GM18508 (cell line): ENCODE data around the gene ABR.
"Not testable (repeated sequence)": the region's sequence is repeated elsewhere in the genome, so short reads cannot be mapped to it uniquely, and the experiment has no call there.

Experiments used
- ATAC-seq: cut with Tn5 transposase; IDR thresholded peaks from one replicate; pipeline ENCODE4 v1.9.1; 2021; ENCODE audit warnings: moderate number of reproducible peaks; ENCODE audit not compliant: insufficient read depth, unreplicated experiment

The ABR gene

DNA sequence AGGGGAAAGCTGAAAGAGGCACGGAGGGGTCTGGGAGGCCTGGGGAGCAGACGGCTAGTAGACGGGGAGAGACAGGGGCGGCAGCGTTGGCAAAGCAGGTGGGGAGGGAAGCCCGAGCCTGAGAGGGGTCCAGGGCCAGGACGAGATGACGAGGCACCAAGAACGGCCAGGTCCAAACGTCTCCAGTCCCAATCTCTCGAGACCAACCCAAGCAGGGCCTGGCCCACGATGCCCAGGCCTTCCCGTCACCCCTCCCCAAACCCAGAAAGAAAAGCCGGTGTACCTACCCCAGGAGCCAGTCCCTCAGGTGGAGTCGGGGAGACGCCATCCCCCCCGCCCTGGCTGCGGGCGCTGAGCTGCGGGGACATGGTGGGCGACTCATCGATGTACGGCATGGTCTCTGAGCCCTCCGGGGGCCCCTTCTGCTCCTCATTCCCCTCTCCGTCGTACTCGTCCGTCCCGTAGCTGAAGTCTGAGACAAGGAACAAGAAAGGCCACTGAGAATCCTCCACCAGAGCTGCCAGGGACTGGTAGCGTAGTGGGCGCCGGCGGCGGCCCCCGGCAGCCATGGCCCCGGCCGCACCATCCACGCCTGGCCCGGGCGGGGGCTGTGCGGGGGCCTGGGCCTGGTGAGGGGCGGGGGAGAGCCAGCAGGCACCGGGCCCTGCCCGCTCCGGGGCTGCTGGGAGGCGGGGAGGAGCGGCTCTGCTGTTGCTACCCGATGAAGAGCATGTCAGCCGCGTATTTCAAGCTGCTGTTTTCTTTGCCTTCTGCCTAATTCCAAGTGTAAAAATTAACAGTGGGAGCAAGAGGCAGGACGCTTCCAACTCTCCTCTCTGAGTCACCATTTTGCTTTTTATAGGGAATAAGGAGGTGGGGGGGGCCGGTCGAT, 54.6 kb downstream of the ABR start:
- no peak for ATAC-seq

DNA sequence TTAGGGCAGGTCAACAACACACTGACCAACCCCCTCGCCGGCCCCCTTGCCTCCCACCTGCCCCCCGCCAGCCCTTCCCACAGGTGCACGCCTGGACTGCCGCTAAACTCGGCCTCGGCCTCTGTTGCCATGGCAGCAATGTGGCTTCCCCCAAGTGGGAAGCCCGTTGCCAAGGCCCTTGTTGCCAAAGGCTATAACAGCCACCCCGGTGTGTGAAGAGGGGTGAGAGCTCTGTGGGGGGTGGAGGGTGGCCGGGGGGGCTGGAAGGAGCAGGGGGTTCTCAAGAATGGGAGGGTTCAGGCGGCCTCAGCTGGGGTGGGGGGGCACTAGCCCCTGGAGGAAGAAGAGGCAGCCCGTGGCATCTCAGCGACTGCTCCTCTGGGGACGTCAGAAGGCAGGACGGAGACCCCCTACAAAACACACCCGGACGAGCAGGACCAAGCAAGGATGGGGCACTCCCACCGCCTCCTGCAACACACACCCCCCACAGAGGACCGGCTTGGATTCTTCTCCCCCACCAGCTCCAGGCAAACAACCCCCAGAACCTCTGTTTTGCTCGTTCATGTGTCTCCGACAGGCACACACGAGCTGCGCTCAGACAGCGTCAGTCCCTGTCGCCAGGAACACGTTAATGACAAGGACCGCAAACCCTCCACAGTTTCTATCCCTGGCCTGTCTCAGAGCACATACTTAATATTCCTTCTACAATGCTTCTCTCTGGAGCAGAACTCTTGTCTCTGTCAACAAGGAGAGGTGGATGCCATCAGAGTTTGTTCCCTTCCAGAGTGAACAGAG, 55.7 kb downstream of the ABR start:
- no peak for ATAC-seq

DNA sequence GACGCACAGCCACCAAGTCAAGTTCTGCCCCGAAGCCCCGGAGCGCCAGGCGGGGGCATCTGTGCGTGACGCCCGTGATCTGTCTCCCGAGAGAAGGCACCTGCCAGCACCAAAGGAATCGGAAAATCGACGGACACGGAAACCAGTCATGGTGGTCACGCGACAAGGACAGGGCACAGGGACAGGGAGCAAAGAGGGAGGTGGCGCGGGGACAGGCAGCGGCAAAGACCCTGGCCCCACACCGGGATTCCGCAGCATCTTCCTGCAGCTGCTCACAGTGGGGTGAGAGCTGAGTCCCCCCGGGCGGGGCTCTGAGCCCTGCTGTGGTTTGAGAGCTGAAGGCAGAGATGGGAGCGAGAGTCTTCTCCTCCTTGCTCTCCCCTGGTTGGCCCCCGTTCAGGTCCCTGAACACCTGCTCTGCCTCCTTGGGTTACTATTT, 56.4 kb downstream of the ABR start:
- ATAC-seq: no peak

DNA sequence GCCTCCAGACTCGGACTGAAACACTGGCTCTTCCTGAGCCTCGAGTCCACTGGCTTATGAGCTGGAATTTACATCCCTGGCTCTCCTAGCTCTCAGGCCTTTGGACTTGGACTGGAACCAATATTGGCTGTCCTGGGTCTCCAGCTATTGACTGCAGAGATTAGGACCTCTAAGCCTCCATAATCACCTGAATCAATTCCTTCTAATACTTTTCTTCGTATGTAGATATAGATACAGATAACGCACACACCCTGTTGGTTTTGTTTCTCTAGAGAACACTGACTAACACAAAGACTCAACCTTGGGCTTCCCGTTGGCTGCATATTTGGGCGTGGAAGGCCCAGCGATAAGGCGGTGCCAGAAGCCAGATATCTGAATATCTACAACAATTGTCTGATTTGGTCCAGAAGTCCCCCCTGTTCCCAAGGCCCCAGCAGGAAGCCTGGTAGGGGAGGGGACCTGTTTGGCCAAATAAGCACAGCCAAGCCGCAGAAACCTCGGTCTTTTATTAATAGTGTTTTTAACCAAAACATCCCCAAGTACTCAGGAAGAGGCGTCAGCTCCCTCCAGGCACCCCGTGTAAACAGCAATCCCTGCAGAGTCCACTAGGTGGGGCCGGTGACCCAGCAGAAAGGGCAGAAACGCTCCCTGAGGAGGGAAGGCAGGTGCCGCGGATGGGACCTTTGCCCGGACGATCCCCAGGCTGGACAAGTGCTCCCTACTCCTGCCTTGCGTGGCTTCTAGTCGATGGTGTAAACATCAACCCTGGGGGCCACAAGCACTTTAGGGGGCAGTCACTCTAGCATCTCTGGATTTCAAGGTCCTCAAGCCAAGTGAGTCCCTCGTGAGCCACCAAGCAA, 57.0 kb downstream of the ABR start:
- no peak for ATAC-seq

- not testable (repeated sequence) for ATAC-seq
Observed at GRCh38 chr17:1121442-1121817, 58.4 kb downstream of the ABR start.

DNA sequence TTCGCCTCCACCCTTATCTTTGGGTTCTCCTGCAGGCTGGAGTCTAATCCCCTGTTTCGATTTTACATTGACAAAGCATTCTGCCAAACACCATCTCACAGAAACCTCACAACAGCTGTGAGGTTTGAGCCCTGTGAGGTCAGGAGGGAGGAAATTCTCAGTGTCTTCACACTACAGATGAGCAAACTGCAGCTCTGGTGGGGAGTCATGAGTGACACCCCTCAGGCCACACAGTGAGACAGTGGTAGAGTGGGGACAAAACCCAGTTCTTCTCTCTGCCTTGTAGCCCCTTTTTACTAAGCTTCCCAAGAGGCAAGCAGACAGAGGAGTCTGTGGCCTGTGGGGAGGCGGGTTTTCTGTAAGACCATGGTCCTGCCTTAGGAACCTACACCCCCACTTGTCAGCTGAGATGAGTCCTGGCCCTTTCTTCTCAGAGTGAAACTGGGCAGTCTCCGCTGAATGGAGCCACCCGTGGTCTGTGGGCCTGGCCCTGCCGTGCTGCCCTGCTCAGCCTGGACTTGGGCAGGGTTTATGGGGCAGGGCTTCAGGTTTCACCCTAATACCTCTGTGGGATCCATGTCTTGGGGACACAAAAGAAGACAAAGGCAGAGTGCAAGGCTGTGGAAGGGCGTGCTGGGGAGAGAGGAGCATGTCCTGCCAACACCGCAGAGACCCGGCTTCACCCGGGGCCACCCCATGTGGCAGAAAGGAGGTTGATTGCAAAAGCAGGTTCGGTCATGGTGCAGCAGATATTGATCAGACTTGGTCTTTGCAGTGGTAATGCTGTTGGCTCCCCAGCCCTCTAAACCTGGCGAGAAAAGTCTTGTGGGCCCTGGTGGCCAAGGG, 59.0 kb downstream of the ABR start:
- no peak for ATAC-seq

DNA sequence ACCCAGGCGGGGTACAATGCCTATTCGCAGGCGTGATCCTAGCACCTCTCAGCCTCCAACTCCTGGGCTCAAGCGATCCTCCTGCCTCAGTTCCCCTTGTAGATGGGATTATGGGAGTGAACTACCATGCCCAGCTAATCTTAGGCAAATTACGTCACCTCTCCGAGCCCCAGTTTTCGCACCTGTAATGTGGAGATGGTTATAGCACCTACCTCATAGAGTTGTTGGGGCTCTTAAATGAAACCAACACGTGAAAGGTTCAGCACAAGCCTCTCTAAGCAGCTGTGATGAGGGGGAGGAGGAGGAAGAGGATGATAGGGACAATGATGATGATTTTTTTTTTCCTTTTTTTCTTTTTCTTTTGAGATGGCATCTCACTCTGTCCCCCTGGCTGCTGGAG, 59.9 kb downstream of the ABR start:
- ATAC-seq: no peak

- no peak for ATAC-seq
Observed at GRCh38 chr17:1116602-1117001, 63.2 kb downstream of the ABR start.

DNA sequence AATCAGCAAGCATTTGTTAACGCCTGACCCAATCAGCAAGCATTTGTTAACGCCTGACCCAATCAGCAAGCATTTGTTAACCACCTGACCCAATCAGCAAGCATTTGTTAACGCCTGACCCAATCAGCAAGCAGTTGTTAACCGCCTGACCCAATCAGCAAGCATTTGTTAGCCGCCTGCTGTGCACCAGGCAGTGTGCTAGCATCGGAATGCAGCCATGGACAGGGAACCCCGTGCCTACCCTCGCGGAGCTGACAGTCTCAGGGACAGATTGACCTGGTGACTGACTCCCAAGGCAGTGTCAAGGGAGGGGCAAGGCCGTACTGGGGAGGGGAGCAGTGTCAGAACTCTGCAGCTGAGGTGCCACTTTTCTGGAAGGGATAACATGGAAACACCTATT, 66.9 kb downstream of the ABR start:
- ATAC-seq: no peak

GRCh38 chr17:1111599-1112443, 68.0 kb downstream of the ABR start:
- ATAC-seq: no peak

GRCh38 chr17:1110862-1111598, 68.8 kb downstream of the ABR start:
- ATAC-seq: no peak

DNA sequence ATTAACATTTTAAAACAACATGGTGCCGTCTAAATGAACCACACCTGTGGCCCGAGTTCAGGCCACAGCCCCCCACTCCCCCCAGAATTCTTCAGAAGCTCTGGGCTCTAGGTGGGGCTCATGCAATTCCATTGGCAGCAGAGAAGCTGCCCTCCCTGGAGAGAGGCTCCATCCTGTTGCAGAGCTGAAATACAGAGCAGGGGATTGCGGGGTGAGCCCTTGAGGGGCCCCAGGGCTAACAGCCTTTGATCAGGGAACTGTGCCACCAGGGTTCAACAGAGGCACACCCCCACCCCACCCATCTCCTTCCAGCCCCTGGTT, 69.3 kb downstream of the ABR start:
- ATAC-seq: no peak

- ATAC-seq: no peak
Observed at GRCh38 chr17:1109606-1110540, 69.9 kb downstream of the ABR start.

DNA sequence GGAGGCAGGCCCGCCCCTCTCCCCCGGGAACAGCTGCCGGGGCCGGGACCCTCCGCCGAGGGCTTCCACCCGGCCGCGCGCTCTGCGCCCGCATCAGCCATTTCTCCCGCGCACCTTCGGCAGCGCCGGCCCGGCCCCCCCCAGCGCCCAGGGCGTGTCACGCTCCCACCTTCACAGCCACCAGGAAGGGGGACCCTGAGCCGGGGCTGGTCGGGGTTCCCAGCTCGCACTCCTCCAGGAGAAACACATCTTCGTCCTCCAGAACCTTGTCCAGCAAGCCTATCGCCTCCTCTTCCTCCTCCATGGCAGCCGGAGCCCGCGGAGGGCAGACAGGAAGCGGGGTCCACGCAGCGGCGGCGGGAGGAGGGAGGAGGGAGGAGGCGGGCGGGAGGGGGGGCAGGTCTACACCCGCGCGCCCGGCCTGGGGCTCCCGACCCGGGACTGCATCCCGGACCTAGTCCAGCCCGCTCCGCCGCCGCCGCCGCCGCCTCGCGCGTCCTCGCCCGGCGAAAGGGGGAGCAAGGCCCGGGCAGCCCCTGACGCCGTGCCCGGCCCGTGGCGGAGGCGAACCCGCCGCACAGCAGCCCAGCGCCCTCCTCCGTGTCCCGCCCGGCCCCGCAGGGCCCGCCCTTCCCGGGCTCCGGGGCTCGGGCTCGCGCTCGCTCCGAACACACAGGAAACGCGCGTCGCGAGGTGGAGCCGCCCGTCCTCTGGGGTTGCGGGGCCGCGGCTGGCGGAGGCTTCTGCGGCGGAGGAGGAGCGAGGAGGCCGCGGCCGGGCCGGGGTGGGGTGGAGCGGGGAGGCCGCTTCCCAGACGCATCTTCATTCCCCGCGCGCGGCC, 70.8 kb downstream of the ABR start:
- no peak for ATAC-seq

DNA sequence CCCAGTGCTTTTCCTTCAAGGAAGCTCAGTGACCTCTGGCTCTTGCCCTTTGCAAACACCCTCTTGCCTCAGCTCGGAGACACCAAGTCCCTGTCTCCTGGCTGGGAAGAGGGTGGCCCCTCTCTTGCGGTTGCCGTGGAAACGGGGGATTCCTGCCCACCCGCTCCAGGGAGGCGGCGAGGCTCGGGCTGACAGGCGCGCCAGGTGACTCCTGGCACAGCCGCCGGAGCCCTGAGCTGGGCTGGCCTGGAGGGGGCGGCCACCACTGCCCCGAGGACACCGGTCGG, 71.4 kb downstream of the ABR start:
- ATAC-seq: no peak

GRCh38 chr17:1107777-1108477, 71.9 kb downstream of the ABR start:
- no peak for ATAC-seq
